ENCODE data around the gene GRXCR1. TPM values are rescaled to one million over a fixed set of nuclear protein-coding genes. Genes with fewer than 3 reads are reported as not detected.

GRXCR1 gene
- total RNA-seq, 1 donor from 2014 or later = not detected

GRCh38 chr4:42891644-42892043, 869 bp upstream of the GRXCR1 start:
- no peaks in the 10 kb centered on the region for H3K36me3 Mint-ChIP-seq (ENCODE audit: low read depth)
- intact Hi-C loops (cut with micrococcal nuclease) = no loop called here
- no peak for TF ChIP-seq CTCF (IDR thresholded peaks at IDR 0.05)
- CTCF ChIA-PET = no interaction called here
- DNase-seq (no peak), ATAC-seq (ENCODE audit: low read depth) (no peak)
- H3K27ac Mint-ChIP-seq = no peak overlapping the region
- peaks cover 9% of the 10 kb centered on the region for H3K27me3 Mint-ChIP-seq
- POLR2A ChIA-PET = no interaction called here
- no peaks in the 10 kb centered on the region for H3K4me1 Mint-ChIP-seq
- no peak overlapping the region for H3K4me3 Mint-ChIP-seq
- H3K9me3 Mint-ChIP-seq = peaks cover 4% of the 10 kb centered on the region

- DNase-seq (no peak), ATAC-seq (ENCODE audit: low read depth) (no peak)
- H3K27ac Mint-ChIP-seq = no peak overlapping the region
- ChIA-PET CTCF (no interaction called here), POLR2A (no interaction called here)
- no peak overlapping the region for H3K4me3 Mint-ChIP-seq
- H3K4me1 Mint-ChIP-seq = no peaks in the 10 kb centered on the region
- peaks cover 4% of the 10 kb centered on the region for H3K27me3 Mint-ChIP-seq
- H3K36me3 Mint-ChIP-seq (ENCODE audit: low read depth) = no peaks in the 10 kb centered on the region
- TF ChIP-seq CTCF (IDR thresholded peaks at IDR 0.05) = no peak
- H3K9me3 Mint-ChIP-seq = no peaks in the 10 kb centered on the region
- intact Hi-C loops (cut with micrococcal nuclease) = no loop called here
Observed at GRCh38 chr4:42895452-42895851, 2.9 kb downstream of the GRXCR1 start.

DNA sequence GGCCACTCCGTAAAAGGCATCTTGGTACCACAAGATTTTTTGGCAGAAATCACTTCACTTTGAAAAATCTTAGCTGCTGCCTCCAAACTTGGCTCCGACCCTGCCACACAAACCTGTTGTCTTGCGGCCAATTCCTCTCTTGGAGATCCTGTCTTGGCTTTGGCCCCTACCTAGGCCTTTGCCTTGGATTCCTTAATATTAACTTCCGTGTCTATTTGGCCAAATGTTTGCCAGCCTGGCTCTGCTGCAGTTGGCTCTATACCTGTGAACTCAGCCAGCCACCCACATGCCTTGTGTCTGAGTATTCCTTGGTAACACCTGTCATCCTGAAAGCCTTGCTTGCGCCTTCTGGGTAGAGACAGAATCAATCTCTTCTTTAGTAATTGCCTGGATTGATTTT, 12.5 kb downstream of the GRXCR1 start:
- Mint-ChIP-seq H3K4me1 (no peaks in the 10 kb centered on the region), H3K4me3 (no peak overlapping the region), H3K36me3 (ENCODE audit: low read depth) (no peaks in the 10 kb centered on the region), H3K9me3 (peaks cover 3% of the 10 kb centered on the region), H3K27ac (no peak overlapping the region), H3K27me3 (peaks cover 6% of the 10 kb centered on the region)
- POLR2A ChIA-PET = no interaction called here
- DNase-seq = no peak
- no peak for TF ChIP-seq CTCF (IDR thresholded peaks at IDR 0.05)
- ATAC-seq (ENCODE audit: low read depth) = no peak
- CTCF ChIA-PET = no interaction called here
- intact Hi-C loops (cut with micrococcal nuclease) = no loop called here

- ATAC-seq (ENCODE audit: low read depth) (no peak), DNase-seq (no peak)
- Mint-ChIP-seq H3K27ac (no peak overlapping the region), H3K36me3 (ENCODE audit: low read depth) (no peaks in the 10 kb centered on the region), H3K27me3 (peaks cover 6% of the 10 kb centered on the region), H3K9me3 (peaks cover 3% of the 10 kb centered on the region), H3K4me1 (no peaks in the 10 kb centered on the region), H3K4me3 (no peak overlapping the region)
- TF ChIP-seq CTCF (IDR thresholded peaks at IDR 0.05) = no peak
- intact Hi-C loops (cut with micrococcal nuclease) = no loop called here
- ChIA-PET POLR2A (no interaction called here), CTCF (no interaction called here)
Observed at GRCh38 chr4:42905591-42905990, 13.1 kb downstream of the GRXCR1 start.

- no peak for TF ChIP-seq CTCF (IDR thresholded peaks at IDR 0.05)
- no peak overlapping the region for H3K27ac Mint-ChIP-seq
- no peaks in the 10 kb centered on the region for H3K9me3 Mint-ChIP-seq
- ChIA-PET CTCF (no interaction called here), POLR2A (no interaction called here)
- intact Hi-C loops (cut with micrococcal nuclease) = no loop called here
- ATAC-seq (ENCODE audit: low read depth) (no peak), DNase-seq (no peak)
- no peaks in the 10 kb centered on the region for H3K36me3 Mint-ChIP-seq (ENCODE audit: low read depth)
- H3K4me1 Mint-ChIP-seq = no peaks in the 10 kb centered on the region
- no peak overlapping the region for H3K4me3 Mint-ChIP-seq
- H3K27me3 Mint-ChIP-seq = peaks cover 6% of the 10 kb centered on the region
Observed at GRCh38 chr4:42906341-42906740, 13.8 kb downstream of the GRXCR1 start.
